GM12878 (cell line): Measurements from ENCODE around the gene DRD1. TPM values are rescaled to one million over a fixed set of nuclear protein-coding genes. Genes with fewer than 3 reads are reported as not detected.

Source experiments
- ATAC-seq: fragments of 200-7000 bp; cut with Tn5 transposase; 3 replicates; pipeline ENCODE4 v1.9.1; 2020; ENCODE audit warnings: mild to moderate bottlenecking, moderate library complexity
- BruUV-seq: library from RNA; stranded (reverse); fragments of 400-500 nt; replicated peaks from 2 replicates; lab custom pipeline; 2021; lab: Mats Ljungman, UMichigan
- CTCF ChIA-PET: fragments of 300-600 bp; sonication (Branson Sonifier 250); formaldehyde crosslinking; extraction: SDS; loops from one replicate; lab custom pipeline; 2021; ENCODE audit warnings: inconsistent platforms; lab: Yijun Ruan, JAX
- POLR2A ChIA-PET: fragments of 350-600 bp; formaldehyde crosslinking; extraction: SDS; loops from one replicate; lab custom pipeline; 2021; ENCODE audit warnings: inconsistent platforms; lab: Charles Lee
- RAD21 ChIA-PET: fragments of 300-600 bp; sonication (Branson Sonifier 250); formaldehyde crosslinking; loops from one replicate; lab custom pipeline; 2023; ENCODE audit warnings: antibody characterized with exemption; ENCODE audit not compliant: unreplicated experiment; lab: Charles Lee
- SMC1A ChIA-PET: fragments of 300-600 bp; sonication (Branson Sonifier 250); formaldehyde crosslinking; loops from one replicate; lab custom pipeline; 2023; ENCODE audit not compliant: unreplicated experiment, uncharacterized antibody; lab: Charles Lee
- DNase-seq: peaks from one replicate; pipeline ENCODE4 v3.0.0-alpha.2; 2011; ENCODE audit warnings: low read depth, low spot score
- FAIRE-seq: peaks from 3 replicates; lab custom pipeline; 2011; peaks lifted over from hg19 to GRCh38; lab: Jason Lieb, UNC
- H2AFZ ChIP-seq: 2 replicates; pipeline ENCODE4 v1.6.0; 2011; ENCODE audit warnings: low read depth, low read length, control low read depth; ENCODE audit not compliant: control insufficient read depth
- H3K27ac ChIP-seq: 2 replicates; pipeline ENCODE4 v1.5.1; 2011; ENCODE audit warnings: control low read depth; ENCODE audit not compliant: control insufficient read depth, insufficient read depth
- H3K27me3 ChIP-seq, 2 experiments: replicated peaks in 1 of 2; 2 replicates each; pipeline versions ENCODE4 v1.6.0 to v1.6.1; 2011; ENCODE audit warnings: low read length in 1 of 2; ENCODE audit not compliant: control insufficient read depth in 2 of 2, insufficient read depth in 2 of 2
- H3K36me3 ChIP-seq, 2 experiments: 2 replicates each; pipeline ENCODE4 v1.5.1; 2011; ENCODE audit warnings: low read length in 1 of 2; ENCODE audit not compliant: control insufficient read depth in 2 of 2, insufficient read depth in 2 of 2
- H3K4me1 ChIP-seq: 2 replicates; pipeline ENCODE4 v1.6.1; 2011; ENCODE audit warnings: mild to moderate bottlenecking, low read length, moderate library complexity, mixed read lengths; ENCODE audit not compliant: control insufficient read depth, insufficient read depth
- H3K4me2 ChIP-seq: 2 replicates; pipeline ENCODE4 v1.6.0; 2011; ENCODE audit warnings: control low read depth; ENCODE audit not compliant: control insufficient read depth, insufficient read depth
- H3K4me3 ChIP-seq: fragments of 200-600 bp; sonication (generic); 2 replicates; pipeline ENCODE4 v1.5.1; 2016
- H3K79me2 ChIP-seq: 2 replicates; pipeline ENCODE4 v1.6.0; 2011; ENCODE audit warnings: low read length; ENCODE audit not compliant: control insufficient read depth, insufficient read depth
- H3K9ac ChIP-seq: 2 replicates; pipeline ENCODE4 v1.8.0; 2011; ENCODE audit warnings: low read length, control low read depth, mixed read lengths; ENCODE audit not compliant: control insufficient read depth, insufficient read depth
- H3K9me3 ChIP-seq: replicated peaks from 3 replicates; pipeline ENCODE4 v1.5.1; 2011; ENCODE audit warnings: mild to moderate bottlenecking, low read length; ENCODE audit not compliant: control insufficient read depth, insufficient read depth
- H4K20me1 ChIP-seq: 2 replicates; pipeline ENCODE4 v1.6.0; 2011; ENCODE audit not compliant: control insufficient read depth, insufficient read depth
- ASH2L ChIP-seq: fragments of 300-600, 200-600 bp; sonication (generic); IDR thresholded peaks from 2 replicates; pipeline ENCODE4 v1.6.1; 2017; ENCODE audit warnings: low read depth, mild to moderate bottlenecking, borderline replicate concordance
- CBX3 ChIP-seq: fragments of 200-600 bp; sonication (generic); IDR thresholded peaks from 2 replicates; pipeline ENCODE4 v1.6.1; 2016; ENCODE audit warnings: low read depth, borderline replicate concordance
- EP300 ChIP-seq, 2 experiments: fragments of 150-350 bp in 1 of 2; IDR thresholded peaks; 2 replicates each; pipeline ENCODE4 v1.6.1; 2011 to 2012; ENCODE audit warnings: low read depth in 2 of 2, low read length in 2 of 2, borderline replicate concordance in 1 of 2, improper control_type of control experiment in 1 of 2, inconsistent platforms in 1 of 2; ENCODE audit not compliant: control insufficient read depth in 1 of 2
- EZH2 ChIP-seq: IDR thresholded peaks from 2 replicates; pipeline ENCODE4 v1.6.1; 2012; ENCODE audit warnings: low read depth, mild to moderate bottlenecking, control low read depth, inconsistent platforms, low read length, borderline replicate concordance; ENCODE audit not compliant: control insufficient read depth
- HDAC2 ChIP-seq: fragments of 200-600 bp; sonication (generic); IDR thresholded peaks from 2 replicates; pipeline ENCODE4 v1.6.1; 2017
- PKNOX1 ChIP-seq: fragments of 450-650 bp; IDR thresholded peaks from 2 replicates; pipeline ENCODE4 v1.6.1; 2016; ENCODE audit warnings: mild to moderate bottlenecking
- PML ChIP-seq: IDR thresholded peaks from 2 replicates; pipeline ENCODE4 v1.6.1; 2012; ENCODE audit warnings: low read length, inconsistent platforms
- TAF1 ChIP-seq: IDR thresholded peaks from 2 replicates; pipeline ENCODE4 v1.6.1; 2011; ENCODE audit warnings: mild to moderate bottlenecking, low read depth, low read length, borderline replicate concordance
- WGBS: methylation state at CpG from one replicate; pipeline ENCODE4 v1.1.6; 2016; ENCODE audit warnings: low lambda C conversion rate; ENCODE audit not compliant: insufficient replicate concordance, insufficient coverage; ENCODE audit errors: missing lambda C conversion rate; 5-methylcytosine and 5-hydroxymethylcytosine counted together
- in situ Hi-C: fragments of 300-500 bp; cut with MboI; formaldehyde crosslinking; loops from 9 replicates; pipeline ENCODE4 v1.14.3; 2018; ENCODE audit warnings: mixed read lengths
- intact Hi-C: fragments of 100-400 bp; cut with micrococcal nuclease; formaldehyde crosslinking; loops from one replicate; pipeline ENCODE4 v1.14.2; 2022; ENCODE audit not compliant: unreplicated experiment
- polyA plus RNA-seq, 11 experiments: library from polyadenylated mRNA; depleted of rRNA in 4 of 11; unstranded in 6 of 11; stranded (reverse) in 5 of 11; fragments of >200 nt; fragmentation: Nextera tagmentation in 4 of 11; fragmentation: Illumina TruSeq in 1 of 11; extraction: Ambion mirVana in 4 of 11; extraction: Trizol in 1 of 11; gene quantifications; 1 replicate in 1 of 11; 2 replicates in 10 of 11; pipeline versions ENCODE4 v1.2.1 to v1.2.3, GENCODE V29; 2011 to 2016; ENCODE audit warnings: inconsistent platforms in 2 of 11, missing spikeins in 2 of 11, low read depth in 1 of 11
- total RNA-seq, 4 experiments: library from RNA; depleted of rRNA in 3 of 4; stranded (reverse); fragments of >200 nt in 3 of 4; fragmentation: Illumina TruSeq in 1 of 4; extraction: Trizol in 1 of 4; gene quantifications; 2 replicates each; pipeline versions ENCODE4 v1.2.1 to v1.2.3, GENCODE V29; 2013 to 2021
- TF ChIP-seq, protein P1 (sequence below): fragments of 450-650 bp; conservative IDR thresholded peaks from 2 replicates; pipeline ENCODE4 v1.6.1; 2017; ENCODE audit warnings: mild to moderate bottlenecking, moderate library complexity

DRD1 gene
- total and polyA plus RNA-seq, 10 of the 15 experiments (the other 5 are each of a cell fraction or from before 2014, with no cell fraction given), result not detected

GRCh38 chr5:175464942-175465233 lies 20.9 kb upstream of the DRD1 start:
- Histone ChIP-seq H3K36me3 (no peaks in the 10 kb centered on the region), H3K4me3 (no peak overlapping the region), H4K20me1 (no peaks in the 10 kb centered on the region), H3K27ac (no peak overlapping the region), H3K79me2 (no peaks in the 10 kb centered on the region), H3K9ac (no peak overlapping the region), H3K9me3 (no peaks in the 10 kb centered on the region), H3K4me2 (no peak overlapping the region), H3K4me1 (no peaks in the 10 kb centered on the region), H2AFZ (peak overlapping the region; percentile 39; the same call in 1 of the 2 replicates), H3K27me3 (no peaks in the 10 kb centered on the region; a peak in 2 of 4 replicates)
- SMC1A ChIA-PET, result no interaction called here
- ATAC-seq, result no peak
- intact Hi-C loops, result no loop called here
- POLR2A ChIA-PET, result interaction anchor here (0.6 kb wide), 1 partner anchor 820 kb away, joined by 3 read pairs; no protein-coding TSS in a partner anchor
- BruUV-seq, result no TSS peak
- FAIRE-seq, result no peak
- CTCF ChIA-PET, result interaction anchor here (0.6 to 2.4 kb wide), 15 partner anchors 9 to 1150 kb away, joined by 3 to 24 read pairs (median 3); partner anchors contain the start of genes CPLX2 and SFXN1
- in situ Hi-C loops, result no loop called here
- TF ChIP-seq TAF1 (no peak), HDAC2 (no peak), CBX3 (no peak), ASH2L (no peak), EP300 (IDR thresholded peaks at IDR 0.05; ENCODE audit: borderline replicate concordance in 1 of 2, control insufficient read depth in 1 of 2, low read depth in 2 of 2, low read length in 2 of 2) (no peak), EZH2 (no peak), PML (no peak), PKNOX1 (no peak)
- TF ChIP-seq, protein P1, sequence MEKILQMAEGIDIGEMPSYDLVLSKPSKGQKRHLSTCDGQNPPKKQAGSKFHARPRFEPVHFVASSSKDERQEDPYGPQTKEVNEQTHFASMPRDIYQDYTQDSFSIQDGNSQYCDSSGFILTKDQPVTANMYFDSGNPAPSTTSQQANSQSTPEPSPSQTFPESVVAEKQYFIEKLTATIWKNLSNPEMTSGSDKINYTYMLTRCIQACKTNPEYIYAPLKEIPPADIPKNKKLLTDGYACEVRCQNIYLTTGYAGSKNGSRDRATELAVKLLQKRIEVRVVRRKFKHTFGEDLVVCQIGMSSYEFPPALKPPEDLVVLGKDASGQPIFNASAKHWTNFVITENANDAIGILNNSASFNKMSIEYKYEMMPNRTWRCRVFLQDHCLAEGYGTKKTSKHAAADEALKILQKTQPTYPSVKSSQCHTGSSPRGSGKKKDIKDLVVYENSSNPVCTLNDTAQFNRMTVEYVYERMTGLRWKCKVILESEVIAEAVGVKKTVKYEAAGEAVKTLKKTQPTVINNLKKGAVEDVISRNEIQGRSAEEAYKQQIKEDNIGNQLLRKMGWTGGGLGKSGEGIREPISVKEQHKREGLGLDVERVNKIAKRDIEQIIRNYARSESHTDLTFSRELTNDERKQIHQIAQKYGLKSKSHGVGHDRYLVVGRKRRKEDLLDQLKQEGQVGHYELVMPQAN, result no peak
- DNase-seq, result no peak
- RAD21 ChIA-PET, result no interaction called here
- WGBS, result 0% methylated on average over 3 of the region's 3 CpGs
